ENCODE data around the gene TPSD1. TPM values are rescaled to one million over a fixed set of nuclear protein-coding genes. Genes with fewer than 3 reads are reported as not detected.

Gene TPSD1
- polyA plus RNA-seq, 1 of the 3 experiments (the other 2 are of a cell fraction): not detected

GRCh38 chr16:1293921-1294656, 38.2 kb downstream of the TPSD1 start:
- CTCF ChIA-PET: interaction anchor here (1.4 kb wide), 1 partner anchor 44 kb away, joined by 3 read pairs; no protein-coding TSS in a partner anchor
- Histone ChIP-seq H2AFZ (ENCODE audit: low read depth) (no peak overlapping the region), H3K36me3 (replicated peaks in 1 of 2; ENCODE audit: control insufficient read depth in 1 of 2, insufficient read depth in 2 of 2, low read length in 1 of 2) (no peaks in the 10 kb centered on the region), H4K20me1 (ENCODE audit: insufficient read depth) (no peaks in the 10 kb centered on the region), H3K27me3 (ENCODE audit: insufficient read depth) (peaks cover 28% of the 10 kb centered on the region), H3K79me2 (ENCODE audit: insufficient read depth) (no peaks in the 10 kb centered on the region), H3K4me3 (ENCODE audit: low read depth in 2 of 2, low read length in 1 of 2) (no peak overlapping the region), H3K9me2 (no peaks in the 10 kb centered on the region), H3K4me1 (ENCODE audit: control insufficient read depth in 1 of 2, insufficient read depth in 2 of 2, low read depth in 1 of 2, low read length in 1 of 2) (0 out of 4 replicates have a peak, but pooled peaks cover 0 to 3% of the 10 kb centered on the region in 2 experiments), H3K9me3 (no peaks in the 10 kb centered on the region), H3K4me2 (no peak overlapping the region), H3K27ac (ENCODE audit: low read depth in 2 of 2, low read length in 1 of 2) (no peak overlapping the region), H3F3A (replicated peaks; ENCODE audit: insufficient read depth) (peaks cover 3% of the 10 kb centered on the region), H3K9ac (no peak overlapping the region)
- DNase-seq: no peak
- 72% methylated on average over 11 of the region's 11 CpGs for WGBS (ENCODE audit: low lambda C conversion rate)
- POLR2A ChIA-PET: no interaction called here
- no peak for TF ChIP-seq USF2 (IDR thresholded peaks at IDR 0.05; ENCODE audit: borderline replicate concordance, low read depth, low read length)
- no peak for TF ChIP-seq EP300 (IDR thresholded peaks at IDR 0.05; ENCODE audit: borderline replicate concordance in 1 of 2, low read depth in 1 of 2, low read length in 1 of 2)
- no peak for TF ChIP-seq REST (IDR thresholded peaks at IDR 0.05; ENCODE audit: low read depth, low read length)
- no peak for TF ChIP-seq SMC3 (IDR thresholded peaks at IDR 0.05; ENCODE audit: low read depth, low read length)

GRCh38 chr16:1295465-1295864, 39.6 kb downstream of the TPSD1 start:
- H3K9me2 ChIP-seq: no peaks in the 10 kb centered on the region
- no peaks in the 10 kb centered on the region for H3K9me3 ChIP-seq
- TF ChIP-seq CTCF (IDR thresholded peaks at IDR 0.05) (no peak), CHD2 (IDR thresholded peaks at IDR 0.05; ENCODE audit: low read length, partially characterized antibody) (no peak), ELF1 (IDR thresholded peaks at IDR 0.05) (no peak), PBX3 (IDR thresholded peaks at IDR 0.05) (no peak), RXRA (IDR thresholded peaks at IDR 0.05; ENCODE audit: borderline replicate concordance, low read depth) (no peak), TCF12 (IDR thresholded peaks at IDR 0.05) (no peak), EZH2phosphoT487 (IDR thresholded peaks at IDR 0.05; ENCODE audit: borderline replicate concordance, low read depth) (no peak), ZBTB33 (IDR thresholded peaks at IDR 0.05; ENCODE audit: borderline replicate concordance, low read depth) (no peak)
- H2AFZ ChIP-seq (ENCODE audit: low read depth): no peak overlapping the region
- 92% methylated on average over 5 of the region's 5 CpGs for WGBS (ENCODE audit: low lambda C conversion rate)
- H3K79me2 ChIP-seq (ENCODE audit: insufficient read depth): no peaks in the 10 kb centered on the region
- no peak for DNase-seq
- no peak overlapping the region for H3K9ac ChIP-seq
- no peaks in the 10 kb centered on the region for H3K36me3 ChIP-seq (replicated peaks in 1 of 2; ENCODE audit: control insufficient read depth in 1 of 2, insufficient read depth in 2 of 2, low read length in 1 of 2)
- H3F3A ChIP-seq (replicated peaks; ENCODE audit: insufficient read depth): peaks cover 3% of the 10 kb centered on the region
- H4K20me1 ChIP-seq (ENCODE audit: insufficient read depth): no peaks in the 10 kb centered on the region
- no peak overlapping the region for H3K27ac ChIP-seq (ENCODE audit: low read depth in 2 of 2, low read length in 1 of 2)
- no peak overlapping the region for H3K4me2 ChIP-seq
- no peak overlapping the region for H3K4me3 ChIP-seq (ENCODE audit: low read depth in 2 of 2, low read length in 1 of 2)
- H3K27me3 ChIP-seq (ENCODE audit: insufficient read depth): peaks cover 31% of the 10 kb centered on the region
- ChIA-PET CTCF (interaction anchor here (0.9 kb wide), 1 partner anchor 10 kb away, joined by 3 read pairs; no protein-coding TSS in a partner anchor), POLR2A (no interaction called here)
- H3K4me1 ChIP-seq (ENCODE audit: control insufficient read depth in 1 of 2, insufficient read depth in 2 of 2, low read depth in 1 of 2, low read length in 1 of 2): 0 out of 4 replicates have a peak, but pooled peaks cover 0 to 3% of the 10 kb centered on the region in 2 experiments
